GM12892 (cell line): ENCODE results near the gene COL16A1.

Experiments
- DNase-seq: peaks from one replicate; pipeline ENCODE4 v3.0.0; 2011; ENCODE audit not compliant: insufficient read length
- FAIRE-seq: peaks from 2 replicates; lab custom pipeline; 2011; peaks lifted over from hg19 to GRCh38; lab: Jason Lieb, UNC
- POLR2A ChIP-seq: IDR thresholded peaks from 2 replicates; pipeline ENCODE4 v1.6.1; 2011; ENCODE audit warnings: low read depth, low read length, control low read depth
- POLR2AphosphoS5 ChIP-seq: IDR thresholded peaks from 2 replicates; pipeline ENCODE4 v1.6.1; 2011; ENCODE audit warnings: low read depth, low read length, control low read depth
- TAF1 ChIP-seq: IDR thresholded peaks from 2 replicates; pipeline ENCODE4 v1.6.1; 2011; ENCODE audit warnings: low read depth, mild to moderate bottlenecking, control low read depth, low read length, borderline replicate concordance

COL16A1 gene

DNA sequence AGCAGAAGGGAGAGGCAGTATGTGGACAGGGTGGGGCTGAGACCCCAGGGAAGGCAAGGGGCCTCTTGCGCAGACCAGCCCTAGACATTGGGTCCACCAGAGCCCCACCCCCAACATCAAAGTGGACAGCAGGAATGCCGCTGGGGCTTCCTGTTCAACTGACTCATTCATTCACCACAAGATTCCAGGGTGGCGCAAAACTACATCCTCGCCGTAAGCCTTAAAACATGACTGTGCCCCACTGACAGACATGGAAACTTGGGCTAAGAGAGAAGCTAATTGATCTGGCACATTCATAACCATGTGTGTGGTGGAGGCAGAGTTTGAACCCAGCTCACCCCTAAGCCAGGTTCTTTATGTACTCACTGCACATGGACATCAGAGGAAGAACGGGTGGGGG, 14.0 kb downstream of the COL16A1 start:
- DNase-seq, result no peak
- FAIRE-seq, result no peak
- TF ChIP-seq POLR2AphosphoS5 (no peak), POLR2A (no peak), TAF1 (no peak)

DNA sequence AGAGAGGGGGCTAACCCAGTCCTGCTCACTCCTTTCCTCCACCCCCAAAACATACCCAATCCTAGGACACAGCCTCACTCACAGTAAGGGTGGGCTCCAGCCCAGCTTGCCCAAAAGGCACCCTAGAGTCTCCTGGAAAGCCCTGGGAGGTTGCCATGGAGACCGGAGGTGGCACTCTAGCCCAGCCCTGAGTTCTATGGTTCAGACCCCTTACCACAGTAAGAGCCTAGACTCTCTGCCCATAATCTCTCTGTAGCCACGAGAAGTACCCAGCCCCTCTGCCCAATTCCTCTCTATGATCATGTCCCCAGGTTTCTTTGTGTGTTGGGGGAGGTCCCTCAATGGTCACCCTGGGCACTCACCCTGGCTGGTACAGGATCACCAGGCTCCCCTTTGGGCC, 14.4 kb downstream of the COL16A1 start:
- TF ChIP-seq POLR2A, result no peak
- TF ChIP-seq POLR2AphosphoS5, result no peak
- no peak for TF ChIP-seq TAF1
- DNase-seq, result no peak
- no peak for FAIRE-seq

DNA sequence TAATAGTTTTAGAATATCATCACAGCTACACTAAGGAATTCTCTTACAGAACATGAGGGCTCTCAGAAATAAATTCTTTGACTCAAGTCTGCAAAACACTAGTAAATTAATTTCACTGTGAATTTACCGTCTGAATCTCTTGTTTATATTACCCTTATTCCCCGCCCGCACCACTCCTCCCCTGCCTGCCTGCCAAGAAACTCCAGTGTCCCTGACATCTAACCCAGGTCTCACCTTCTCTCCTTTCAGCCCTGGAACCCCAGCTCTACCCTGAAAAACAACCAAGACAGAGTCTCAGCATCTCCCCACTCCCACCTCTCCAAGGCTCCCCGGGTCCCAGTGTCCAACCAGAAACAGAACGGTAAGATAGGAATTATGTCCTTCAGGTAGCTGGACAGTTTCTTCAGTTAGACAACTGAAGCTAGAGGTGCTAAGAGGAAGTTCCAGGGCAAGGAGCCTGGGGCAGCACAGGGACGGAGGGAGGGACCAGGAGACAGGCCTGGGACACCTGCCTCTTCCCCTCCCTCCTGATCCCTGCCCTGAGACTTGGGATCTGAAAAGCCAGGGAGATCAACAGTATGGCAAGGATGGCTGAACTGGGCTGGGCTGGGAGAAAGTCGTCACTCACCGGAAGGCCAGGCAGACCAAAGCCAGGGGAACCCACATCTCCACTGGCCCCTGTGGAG, 15.4 kb downstream of the COL16A1 start:
- FAIRE-seq (no peak), DNase-seq (no peak)
- no peak for TF ChIP-seq POLR2AphosphoS5
- TF ChIP-seq TAF1, result no peak
- no peak for TF ChIP-seq POLR2A

DNA sequence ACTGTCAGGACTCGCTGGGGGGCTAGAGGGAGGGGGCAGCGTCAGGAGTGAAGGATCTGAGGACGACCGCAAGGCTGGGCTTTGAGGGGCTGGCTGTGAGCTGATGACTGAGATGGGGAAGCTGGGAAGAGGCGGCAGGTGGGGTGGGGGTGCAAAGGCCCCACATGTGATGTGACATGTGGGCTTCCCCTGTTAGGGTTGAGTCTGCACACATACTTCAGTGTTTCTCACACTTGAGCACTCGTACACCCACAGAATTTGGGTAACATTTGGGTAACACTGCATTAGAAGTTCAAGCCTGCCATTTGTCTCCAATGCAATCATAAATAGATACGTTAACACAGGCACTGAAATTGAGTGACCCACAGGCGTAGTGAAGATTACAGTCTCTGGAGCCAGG, 16.2 kb downstream of the COL16A1 start:
- FAIRE-seq (no peak), DNase-seq (no peak)
- TF ChIP-seq TAF1 (no peak), POLR2AphosphoS5 (no peak), POLR2A (no peak)

DNA sequence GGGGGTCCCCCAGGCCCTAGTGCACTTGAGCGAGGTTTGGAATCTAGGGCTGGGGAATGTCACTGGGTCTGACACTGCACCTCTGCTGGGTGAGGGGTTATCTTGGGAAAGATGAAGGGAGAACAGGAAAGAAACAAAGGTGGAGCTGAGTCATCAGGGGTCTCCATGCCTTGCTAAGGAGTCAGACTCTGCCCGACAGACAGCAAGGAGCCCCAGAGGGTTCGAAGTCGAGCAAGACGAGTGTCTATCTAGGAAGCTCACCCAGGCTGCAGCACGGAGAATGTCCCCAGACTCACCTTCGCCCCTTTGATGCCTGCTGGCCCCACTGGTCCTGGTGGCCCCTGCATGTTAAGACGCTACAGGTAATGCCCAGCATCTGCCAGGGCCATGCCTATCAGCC, 18.0 kb downstream of the COL16A1 start:
- DNase-seq (no peak), FAIRE-seq (no peak)
- no peak for TF ChIP-seq POLR2A
- no peak for TF ChIP-seq TAF1
- no peak for TF ChIP-seq POLR2AphosphoS5

DNA sequence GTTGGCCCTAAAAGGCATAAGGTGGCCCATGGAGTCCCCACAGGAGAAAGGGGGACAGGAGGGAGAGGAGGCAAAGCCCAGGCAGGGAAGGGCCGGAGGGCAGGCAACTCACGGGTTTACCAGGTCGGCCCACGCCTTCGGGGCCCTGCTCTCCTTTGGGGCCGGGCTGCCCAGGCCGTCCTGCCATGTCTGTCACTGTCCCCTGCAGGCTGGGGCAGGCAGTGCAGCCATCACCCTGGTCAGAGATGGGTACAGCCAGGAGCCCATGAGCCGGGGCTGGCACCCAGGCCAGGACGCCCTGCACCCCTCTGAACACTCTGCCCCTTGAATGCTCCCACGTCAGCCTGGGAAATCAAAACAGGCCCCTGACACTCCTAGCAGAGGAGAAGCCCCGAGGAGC, 19.8 kb downstream of the COL16A1 start:
- FAIRE-seq (no peak), DNase-seq (no peak)
- TF ChIP-seq POLR2AphosphoS5 (no peak), POLR2A (no peak), TAF1 (no peak)

DNA sequence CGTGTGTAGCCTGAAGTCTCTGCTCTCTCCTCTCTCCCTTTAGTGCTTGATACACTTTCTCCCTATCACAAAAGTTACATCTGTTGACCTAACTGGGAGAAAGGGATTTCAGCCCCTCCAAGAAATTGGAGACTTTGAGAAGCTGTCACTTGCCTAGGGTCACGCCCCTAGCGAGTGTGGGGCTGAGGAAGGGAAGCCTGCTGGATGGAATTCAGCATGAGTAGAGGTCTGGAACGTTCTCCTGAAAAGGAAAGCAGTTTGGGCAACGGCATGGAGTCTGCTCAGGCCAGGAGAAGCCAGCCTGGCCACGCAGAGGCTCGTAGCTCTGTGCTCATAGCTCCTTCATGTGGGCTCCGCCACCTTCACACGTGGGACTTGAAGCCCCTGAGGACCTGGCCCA, 22.4 kb downstream of the COL16A1 start:
- no peak for DNase-seq
- no peak for TF ChIP-seq TAF1
- no peak for TF ChIP-seq POLR2A
- no peak for TF ChIP-seq POLR2AphosphoS5
- no peak for FAIRE-seq

DNA sequence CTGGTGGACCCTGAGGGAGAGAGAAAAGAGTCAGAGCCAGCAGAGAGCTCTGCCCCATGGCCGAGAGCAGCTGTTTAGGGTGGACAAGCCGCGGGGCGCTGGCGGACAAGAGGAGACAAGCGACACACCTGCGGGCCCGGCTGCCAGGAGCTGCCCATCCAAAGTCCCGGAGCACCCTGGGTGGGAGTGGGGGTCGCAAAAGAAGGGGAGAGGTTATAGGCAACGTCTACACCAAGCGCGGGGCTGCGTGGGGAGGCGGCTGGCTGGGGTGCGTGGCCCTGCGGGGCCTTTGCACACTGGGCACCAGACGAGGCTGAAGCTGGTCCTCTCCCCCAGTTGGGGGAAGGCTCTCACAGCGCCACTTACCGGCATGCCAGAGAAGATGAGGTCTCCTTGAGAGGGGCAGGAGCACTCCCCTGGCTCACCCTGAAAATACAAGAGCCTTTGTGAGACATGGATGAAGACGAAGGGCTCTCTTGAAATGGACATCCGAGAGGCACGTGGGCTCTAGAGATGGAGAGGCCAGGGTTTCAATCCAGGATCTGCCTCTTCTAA, 24.1 kb downstream of the COL16A1 start:
- DNase-seq (no peak), FAIRE-seq (no peak)
- TF ChIP-seq POLR2AphosphoS5 (no peak), POLR2A (no peak), TAF1 (no peak)

DNA sequence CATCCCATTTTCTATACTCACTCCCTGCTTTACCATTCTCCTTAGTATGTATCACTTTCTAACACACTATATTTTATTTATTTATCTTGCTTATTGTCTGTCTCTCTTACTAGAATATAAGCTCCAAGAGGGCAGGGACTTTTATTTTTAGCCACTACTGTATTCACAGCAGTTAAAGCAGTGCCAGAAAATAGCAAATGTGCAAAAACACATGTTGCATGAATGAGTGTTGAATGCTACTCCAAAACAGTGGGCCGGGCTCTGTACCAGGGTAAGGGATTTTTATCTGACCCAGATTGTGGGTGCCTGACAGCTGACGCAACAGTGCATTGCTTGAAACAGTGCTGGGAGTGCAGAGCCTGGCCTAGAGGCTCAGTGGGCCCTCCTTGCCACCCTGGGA, 24.7 kb downstream of the COL16A1 start:
- DNase-seq (no peak), FAIRE-seq (no peak)
- TF ChIP-seq POLR2A, result no peak
- TF ChIP-seq POLR2AphosphoS5, result no peak
- no peak for TF ChIP-seq TAF1

DNA sequence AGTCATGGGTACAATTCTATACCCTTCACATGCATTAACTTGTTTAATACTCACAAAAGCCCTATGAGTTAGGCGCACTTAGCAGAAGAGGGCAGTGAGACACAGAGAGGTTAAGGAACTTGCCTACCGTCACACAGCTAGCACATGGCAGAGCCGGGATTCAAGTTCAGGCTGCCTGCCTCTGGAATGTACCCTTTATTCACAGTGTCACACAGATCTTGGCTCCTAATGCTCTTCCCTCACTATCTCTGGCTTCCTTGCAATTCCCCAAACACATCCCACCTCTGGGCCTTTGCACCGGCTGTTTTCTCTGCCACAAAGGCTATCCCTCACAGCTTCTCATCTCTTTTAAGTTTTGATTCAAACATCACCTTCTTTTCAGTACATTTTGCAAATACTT, 25.1 kb downstream of the COL16A1 start:
- FAIRE-seq (no peak), DNase-seq (no peak)
- TF ChIP-seq TAF1 (no peak), POLR2A (no peak), POLR2AphosphoS5 (no peak)

DNA sequence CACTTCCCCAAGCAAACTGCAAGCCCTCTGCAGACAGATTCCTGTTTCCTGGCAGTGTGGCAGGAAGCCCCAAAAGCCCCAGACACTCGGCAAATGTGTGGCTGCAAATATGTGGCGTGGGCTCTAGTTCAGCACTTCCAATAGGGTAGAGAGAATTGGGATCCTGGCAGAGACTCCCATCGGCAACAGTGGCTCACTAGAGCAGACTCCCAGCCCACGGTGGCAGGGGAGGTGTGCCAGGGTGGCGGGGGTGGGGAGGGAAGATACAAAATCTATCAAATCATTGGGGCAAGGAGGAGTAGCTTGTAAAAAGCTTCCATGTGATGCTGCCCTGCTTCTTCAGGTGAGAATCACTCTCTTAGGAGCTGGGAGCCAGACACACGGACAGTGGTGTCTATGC, 25.9 kb downstream of the COL16A1 start:
- FAIRE-seq, result no peak
- TF ChIP-seq TAF1, result no peak

DNA sequence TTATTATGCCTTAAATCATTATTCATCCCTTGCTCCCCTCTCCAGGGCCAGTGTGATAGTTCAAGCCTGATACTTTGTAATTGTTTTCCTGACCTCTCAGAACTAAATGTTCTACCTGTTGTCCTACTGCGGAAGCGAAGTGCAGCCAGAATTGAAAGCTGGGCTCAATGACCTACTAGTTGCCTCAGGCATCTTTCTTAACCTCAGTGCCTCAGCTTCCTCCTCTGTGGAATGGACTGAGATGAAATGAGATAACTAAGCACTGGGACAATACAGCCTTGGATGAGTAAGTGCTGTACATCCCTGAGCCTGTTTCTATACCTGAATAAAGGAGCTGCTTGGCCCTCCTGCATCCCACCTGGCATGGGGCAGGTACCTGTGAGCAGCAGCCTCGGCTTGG, 26.4 kb downstream of the COL16A1 start:
- TF ChIP-seq POLR2AphosphoS5 (no peak), TAF1 (no peak), POLR2A (no peak)
- FAIRE-seq (no peak), DNase-seq (no peak)

More for the DNA sequence above, 25.9 kb downstream of the COL16A1 start:
- no peak for DNase-seq

DNA sequence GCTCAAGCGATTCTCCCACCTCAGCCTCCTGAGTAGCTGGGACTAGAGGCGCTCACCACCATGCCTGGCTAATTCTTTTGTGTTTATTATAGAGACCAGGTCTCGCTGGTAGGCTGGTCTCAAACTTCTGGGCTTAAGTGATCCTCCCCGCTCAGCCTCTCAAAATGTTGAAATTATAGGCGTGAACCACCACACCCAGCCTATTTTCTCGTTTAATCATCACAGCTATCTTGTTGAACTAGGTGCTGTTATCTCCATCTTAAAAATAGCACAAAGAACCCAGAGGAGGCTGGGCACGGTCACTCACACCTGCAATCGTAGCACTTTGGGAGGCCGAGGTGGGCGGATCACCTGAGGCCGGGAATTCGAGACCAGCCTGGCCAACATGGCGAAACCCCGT, 28.1 kb downstream of the COL16A1 start:
- FAIRE-seq (no peak), DNase-seq (no peak)
- TF ChIP-seq POLR2AphosphoS5 (no peak), TAF1 (no peak), POLR2A (no peak)

DNA sequence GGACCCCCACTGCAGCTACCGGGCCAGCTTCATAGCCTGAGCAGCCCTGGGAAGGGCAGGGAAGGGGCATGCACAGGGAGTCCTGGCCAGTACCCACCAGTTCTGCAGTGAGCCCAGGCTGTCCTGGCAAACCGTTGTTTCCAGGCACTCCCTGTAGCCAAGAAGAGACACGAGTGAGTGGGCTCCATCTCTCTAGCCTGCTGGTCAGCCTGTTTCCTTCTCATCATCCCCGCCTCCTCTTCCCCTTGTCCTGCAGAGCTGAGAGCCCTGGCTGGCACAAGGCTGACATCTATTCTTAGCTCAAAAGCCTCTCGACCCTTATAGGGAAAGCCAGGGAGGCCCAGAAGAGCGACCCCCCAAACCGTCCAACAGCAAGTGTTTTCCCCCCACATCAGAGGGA, 28.7 kb downstream of the COL16A1 start:
- no peak for DNase-seq
- TF ChIP-seq TAF1 (no peak), POLR2A (no peak), POLR2AphosphoS5 (no peak)
- no peak for FAIRE-seq
